Astrocyte (in vitro differentiated cells and primary cell): ENCODE data around the gene MAP3K20.

Experiments used
- EZH2 ChIP-seq: IDR thresholded peaks from 2 replicates; pipeline ENCODE4 v1.6.1; 2012; ENCODE audit warnings: mild to moderate bottlenecking, low read length, inconsistent platforms; ENCODE audit not compliant: insufficient read depth
- TF ChIP-seq, protein P1 (sequence below): IDR thresholded peaks from 2 replicates; pipeline ENCODE4 v1.5.1; 2011; ENCODE audit warnings: low read depth, mild to moderate bottlenecking, inconsistent platforms, low read length, moderate library complexity; ENCODE audit not compliant: insufficient read depth

DNA sequence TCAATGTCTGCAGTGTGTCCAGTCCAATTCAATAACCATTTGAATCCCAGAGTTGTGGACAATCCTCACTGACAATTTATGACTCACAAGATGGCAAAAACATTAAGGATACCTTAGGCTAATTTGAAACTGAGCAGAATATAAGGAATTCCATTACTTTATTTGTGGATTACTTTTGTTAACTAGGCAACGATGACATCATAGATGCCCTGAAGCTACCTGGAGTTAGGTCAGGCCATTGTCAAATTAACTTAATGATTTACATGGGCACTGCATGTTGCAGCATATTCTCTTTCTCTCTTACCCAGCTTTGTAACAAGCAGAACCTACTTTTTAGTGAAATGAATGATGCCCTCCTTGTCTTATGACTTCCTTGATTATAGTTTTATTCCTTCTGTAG lies 179.0 kb downstream of the MAP3K20 start:
- TF ChIP-seq, protein P1, sequence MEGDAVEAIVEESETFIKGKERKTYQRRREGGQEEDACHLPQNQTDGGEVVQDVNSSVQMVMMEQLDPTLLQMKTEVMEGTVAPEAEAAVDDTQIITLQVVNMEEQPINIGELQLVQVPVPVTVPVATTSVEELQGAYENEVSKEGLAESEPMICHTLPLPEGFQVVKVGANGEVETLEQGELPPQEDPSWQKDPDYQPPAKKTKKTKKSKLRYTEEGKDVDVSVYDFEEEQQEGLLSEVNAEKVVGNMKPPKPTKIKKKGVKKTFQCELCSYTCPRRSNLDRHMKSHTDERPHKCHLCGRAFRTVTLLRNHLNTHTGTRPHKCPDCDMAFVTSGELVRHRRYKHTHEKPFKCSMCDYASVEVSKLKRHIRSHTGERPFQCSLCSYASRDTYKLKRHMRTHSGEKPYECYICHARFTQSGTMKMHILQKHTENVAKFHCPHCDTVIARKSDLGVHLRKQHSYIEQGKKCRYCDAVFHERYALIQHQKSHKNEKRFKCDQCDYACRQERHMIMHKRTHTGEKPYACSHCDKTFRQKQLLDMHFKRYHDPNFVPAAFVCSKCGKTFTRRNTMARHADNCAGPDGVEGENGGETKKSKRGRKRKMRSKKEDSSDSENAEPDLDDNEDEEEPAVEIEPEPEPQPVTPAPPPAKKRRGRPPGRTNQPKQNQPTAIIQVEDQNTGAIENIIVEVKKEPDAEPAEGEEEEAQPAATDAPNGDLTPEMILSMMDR: no peak
- TF ChIP-seq EZH2: no peak
